ENCODE measurements around the gene GFM1. TPM values are rescaled to one million over a fixed set of nuclear protein-coding genes. Genes with fewer than 3 reads are reported as not detected.
A peak's percentile ranks its signal among the peaks of the same experiment; 100 is the strongest.

Gene GFM1
- total RNA-seq, 1 donor from 2014 or later = 52.0 TPM

- Mint-ChIP-seq H3K9me3 (no peaks in the 10 kb centered on the region), H3K4me3 (no peak overlapping the region), H3K4me1 (peaks cover 12% of the 10 kb centered on the region), H3K27me3 (ENCODE audit: insufficient read depth, low read depth) (no peaks in the 10 kb centered on the region), H3K36me3 (peaks cover 11% of the 10 kb centered on the region), H3K27ac (no peak overlapping the region)
- no peaks in the 10 kb centered on the region for H3K27me3 ChIP-seq
- no peak overlapping the region for H3K4me2 ChIP-seq
- no peaks in the 10 kb centered on the region for H3K4me1 ChIP-seq
- no peak overlapping the region for H3K9ac ChIP-seq
- H3K36me3 ChIP-seq = no peaks in the 10 kb centered on the region
- no peak overlapping the region for H3K27ac ChIP-seq
- no peak overlapping the region for H2AFZ ChIP-seq (replicated peaks)
- H3K79me2 ChIP-seq (ENCODE audit: low read depth) = no peaks in the 10 kb centered on the region
- DNase-seq (ENCODE audit: low spot score) = no peak
- H3F3A ChIP-seq (ENCODE audit: low read depth) = no peaks in the 10 kb centered on the region
- TF ChIP-seq CTCF (IDR thresholded peaks at IDR 0.05) (no peak), EZH2phosphoT487 (IDR thresholded peaks at IDR 0.05) (no peak), EZH2 (IDR thresholded peaks at IDR 0.05) (no peak)
- no peak overlapping the region for H3K4me3 ChIP-seq
- no peaks in the 10 kb centered on the region for H4K20me1 ChIP-seq (ENCODE audit: low read depth)
- H3K9me3 ChIP-seq (ENCODE audit: low read depth) = no peaks in the 10 kb centered on the region
Measured at GRCh38 chr3:158711886-158712285, 67.6 kb downstream of the GFM1 start.

DNA sequence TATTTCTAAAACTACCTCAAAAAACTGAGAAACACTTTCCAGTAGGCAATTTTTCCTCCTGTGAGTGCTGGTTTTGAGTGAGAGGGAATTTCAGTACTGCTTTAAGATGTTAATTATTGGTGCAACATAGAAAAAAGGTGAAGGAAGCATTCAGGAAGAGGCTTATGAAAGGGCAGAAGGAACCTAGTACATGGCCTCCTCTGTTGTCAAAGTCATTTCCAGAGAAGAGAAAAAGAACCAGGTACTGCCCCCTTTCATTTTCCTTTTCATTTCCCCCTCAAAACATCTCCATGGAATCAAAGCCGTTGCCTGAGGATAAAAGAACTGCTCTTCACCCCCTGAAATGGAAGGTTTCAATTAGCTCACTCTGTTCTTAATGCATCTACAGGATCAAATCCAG lies 68.1 kb downstream of the GFM1 start:
- no peaks in the 10 kb centered on the region for H3K27me3 ChIP-seq
- H3K4me3 ChIP-seq = no peak overlapping the region
- no peaks in the 10 kb centered on the region for H3F3A ChIP-seq (ENCODE audit: low read depth)
- H3K4me3 Mint-ChIP-seq = no peak overlapping the region
- H3K9ac ChIP-seq = no peak overlapping the region
- H3K4me1 ChIP-seq = no peaks in the 10 kb centered on the region
- H3K9me3 ChIP-seq (ENCODE audit: low read depth) = no peaks in the 10 kb centered on the region
- no peaks in the 10 kb centered on the region for H3K9me3 Mint-ChIP-seq
- TF ChIP-seq EZH2 (IDR thresholded peaks at IDR 0.05) = no peak
- no peak for TF ChIP-seq CTCF (IDR thresholded peaks at IDR 0.05)
- no peak overlapping the region for H3K27ac ChIP-seq
- H4K20me1 ChIP-seq (ENCODE audit: low read depth) = no peaks in the 10 kb centered on the region
- H2AFZ ChIP-seq (replicated peaks) = no peak overlapping the region
- no peaks in the 10 kb centered on the region for H3K36me3 ChIP-seq
- no peak for DNase-seq (ENCODE audit: low spot score)
- H3K79me2 ChIP-seq (ENCODE audit: low read depth) = no peaks in the 10 kb centered on the region
- peaks cover 12% of the 10 kb centered on the region for H3K4me1 Mint-ChIP-seq
- peaks cover 11% of the 10 kb centered on the region for H3K36me3 Mint-ChIP-seq
- H3K27ac Mint-ChIP-seq = no peak overlapping the region
- no peaks in the 10 kb centered on the region for H3K27me3 Mint-ChIP-seq (ENCODE audit: insufficient read depth, low read depth)
- H3K4me2 ChIP-seq = no peak overlapping the region

DNA sequence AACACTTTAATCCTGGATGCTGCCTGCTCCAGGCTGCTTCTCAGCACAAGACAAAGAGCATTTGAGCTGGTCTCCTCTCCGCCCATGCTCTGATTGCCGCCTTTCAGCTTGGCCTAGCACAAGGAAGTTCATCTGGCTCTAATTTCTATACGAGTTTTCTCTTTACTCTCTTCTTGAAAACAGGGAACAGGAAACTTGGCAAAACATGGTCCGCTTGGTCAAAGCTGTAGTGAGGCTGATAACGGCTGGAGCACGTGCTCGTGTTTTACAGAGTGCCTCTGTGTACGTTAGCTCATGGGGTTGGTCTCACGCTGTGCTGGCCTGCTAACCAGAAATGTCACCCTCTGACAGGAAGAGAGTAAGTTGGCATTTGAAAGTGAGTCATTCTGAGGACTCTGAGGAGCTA lies 68.8 kb downstream of the GFM1 start:
- Mint-ChIP-seq H3K27ac (no peak overlapping the region), H3K4me3 (no peak overlapping the region), H3K27me3 (ENCODE audit: insufficient read depth, low read depth) (no peaks in the 10 kb centered on the region), H3K9me3 (no peaks in the 10 kb centered on the region), H3K36me3 (peaks cover 10% of the 10 kb centered on the region), H3K4me1 (peaks cover 12% of the 10 kb centered on the region)
- Histone ChIP-seq H2AFZ (replicated peaks) (no peak overlapping the region), H3K4me2 (no peak overlapping the region), H3K9me3 (ENCODE audit: low read depth) (no peaks in the 10 kb centered on the region), H3K79me2 (ENCODE audit: low read depth) (no peaks in the 10 kb centered on the region), H3K36me3 (no peaks in the 10 kb centered on the region), H3K27ac (no peak overlapping the region), H3K9ac (no peak overlapping the region), H3K4me1 (no peaks in the 10 kb centered on the region), H3K27me3 (no peaks in the 10 kb centered on the region), H3F3A (ENCODE audit: low read depth) (no peaks in the 10 kb centered on the region), H4K20me1 (ENCODE audit: low read depth) (no peaks in the 10 kb centered on the region), H3K4me3 (no peak overlapping the region)
- DNase-seq (ENCODE audit: low spot score) = peak; percentile 29
- TF ChIP-seq CTCF (IDR thresholded peaks at IDR 0.05) = no peak
- TF ChIP-seq EZH2phosphoT487 (IDR thresholded peaks at IDR 0.05) = no peak
- TF ChIP-seq EZH2 (IDR thresholded peaks at IDR 0.05) = no peak

DNA sequence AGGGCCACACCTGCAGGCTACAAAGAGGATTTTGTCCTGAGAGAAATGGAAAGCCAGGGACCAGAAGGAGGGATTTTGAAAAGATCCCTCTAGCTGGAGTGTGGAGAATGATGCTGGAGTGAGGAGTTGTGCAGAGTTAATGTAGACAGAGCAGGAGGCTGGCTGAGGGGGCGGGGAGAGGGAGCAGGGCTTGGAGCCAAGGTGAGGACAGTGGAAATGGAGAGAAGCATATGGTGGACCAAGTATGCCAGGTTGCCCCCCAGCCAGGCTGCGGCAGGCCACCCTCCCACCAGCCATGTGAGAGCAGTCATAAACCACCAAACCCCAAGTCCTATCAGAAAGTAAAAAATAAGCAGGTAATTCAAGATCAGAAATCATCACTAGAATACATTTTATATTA lies 73.2 kb downstream of the GFM1 start:
- Mint-ChIP-seq H3K27ac (peak overlapping the region; percentile 30), H3K9me3 (no peaks in the 10 kb centered on the region)

More for the DNA sequence above, 73.2 kb downstream of the GFM1 start:
- no peaks in the 10 kb centered on the region for H3K79me2 ChIP-seq (ENCODE audit: low read depth)
- no peaks in the 10 kb centered on the region for H3K4me1 ChIP-seq
- DNase-seq (ENCODE audit: low spot score) = no peak
- H3K36me3 Mint-ChIP-seq = peaks cover 7% of the 10 kb centered on the region
- H3K4me3 ChIP-seq = no peak overlapping the region
- TF ChIP-seq EZH2 (IDR thresholded peaks at IDR 0.05) (no peak), CTCF (IDR thresholded peaks at IDR 0.05) (no peak), EZH2phosphoT487 (IDR thresholded peaks at IDR 0.05) (no peak)
- no peaks in the 10 kb centered on the region for H4K20me1 ChIP-seq (ENCODE audit: low read depth)
- no peaks in the 10 kb centered on the region for H3K27me3 Mint-ChIP-seq (ENCODE audit: insufficient read depth, low read depth)
- no peak overlapping the region for H3K4me2 ChIP-seq
- no peak overlapping the region for H3K27ac ChIP-seq
- peaks cover 7% of the 10 kb centered on the region for H3K4me1 Mint-ChIP-seq
- no peak overlapping the region for H3K9ac ChIP-seq
- H3K4me3 Mint-ChIP-seq = no peak overlapping the region
- no peaks in the 10 kb centered on the region for H3F3A ChIP-seq (ENCODE audit: low read depth)
- H3K36me3 ChIP-seq = no peaks in the 10 kb centered on the region
- no peaks in the 10 kb centered on the region for H3K9me3 ChIP-seq (ENCODE audit: low read depth)
- no peaks in the 10 kb centered on the region for H3K27me3 ChIP-seq
- H2AFZ ChIP-seq (replicated peaks) = no peak overlapping the region
